ENCODE results near the gene EID1.
"Not testable (repeated sequence)": the region's sequence is repeated elsewhere in the genome, so short reads cannot be mapped to it uniquely, and the experiment has no call there.

The EID1 gene

GRCh38 chr15:48871542-48871941 lies 6.4 kb upstream of the EID1 start:
- DNase-seq = no peak

GRCh38 chr15:48872632-48873031 lies 5.3 kb upstream of the EID1 start:
- no peak for DNase-seq

GRCh38 chr15:48875241-48875960 lies 2.5 kb upstream of the EID1 start:
- DNase-seq = no peak

DNA sequence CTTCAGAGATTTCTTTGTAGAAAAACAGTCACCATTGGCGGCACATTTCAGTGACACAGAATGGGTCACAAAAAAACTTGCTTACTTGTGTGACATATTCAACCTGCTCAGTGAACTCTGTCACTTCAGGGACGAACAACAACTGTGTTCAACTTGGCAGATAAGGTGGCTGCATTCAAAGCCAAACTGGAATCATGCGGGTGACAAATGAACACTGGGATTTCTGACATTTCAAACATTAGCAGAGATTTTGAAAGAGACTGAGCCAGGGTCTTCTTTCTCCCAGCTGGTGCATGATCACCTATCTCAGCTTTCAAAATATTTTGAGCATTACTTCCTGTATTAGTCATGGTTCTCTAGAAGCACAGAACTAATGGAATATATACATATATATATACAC lies 1.9 kb upstream of the EID1 start:
- no peak for DNase-seq

- DNase-seq = no peak
Observed at GRCh38 chr15:48880070-48880634, 2.2 kb downstream of the EID1 start.

DNA sequence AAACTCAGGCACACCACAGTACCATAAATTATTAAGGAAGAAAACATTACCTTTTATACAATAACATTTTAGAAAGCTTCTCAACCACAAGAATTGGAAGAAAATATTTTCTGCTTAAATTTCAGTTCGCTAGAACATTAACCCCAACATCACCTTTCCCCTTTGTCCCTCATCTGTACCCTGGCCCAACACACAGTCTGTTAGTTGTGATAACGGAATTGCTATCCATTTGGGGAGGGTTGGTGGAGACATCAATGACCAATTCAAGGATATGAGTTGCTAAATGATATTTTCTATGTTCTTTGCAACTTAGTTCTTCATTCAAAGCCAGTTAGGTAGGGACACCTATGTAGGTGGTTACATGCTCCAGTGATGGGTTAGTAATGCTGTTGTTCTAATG lies 5.8 kb downstream of the EID1 start:
- no peak for DNase-seq

DNA sequence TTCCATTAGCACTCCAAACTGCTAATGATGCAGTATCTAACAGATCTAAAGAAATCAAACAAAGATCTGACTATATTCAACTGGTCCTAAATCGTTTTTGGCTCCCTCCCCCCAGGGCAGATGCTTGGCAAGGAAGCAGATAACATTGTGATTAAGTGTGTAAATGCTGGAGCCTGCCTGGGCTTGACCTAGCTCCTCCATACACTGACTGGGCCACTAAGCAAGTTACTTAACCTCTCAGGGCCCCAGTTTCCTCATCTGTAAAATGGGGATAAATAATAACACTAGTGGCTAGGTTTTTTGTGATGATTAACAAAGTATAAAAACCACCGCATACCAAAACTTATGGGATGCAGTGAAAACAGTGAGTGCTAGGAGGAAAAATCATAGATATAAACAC lies 9.2 kb downstream of the EID1 start:
- DNase-seq = no peak

GRCh38 chr15:48888191-48888590 lies 10.3 kb downstream of the EID1 start:
- no peak for DNase-seq

DNA sequence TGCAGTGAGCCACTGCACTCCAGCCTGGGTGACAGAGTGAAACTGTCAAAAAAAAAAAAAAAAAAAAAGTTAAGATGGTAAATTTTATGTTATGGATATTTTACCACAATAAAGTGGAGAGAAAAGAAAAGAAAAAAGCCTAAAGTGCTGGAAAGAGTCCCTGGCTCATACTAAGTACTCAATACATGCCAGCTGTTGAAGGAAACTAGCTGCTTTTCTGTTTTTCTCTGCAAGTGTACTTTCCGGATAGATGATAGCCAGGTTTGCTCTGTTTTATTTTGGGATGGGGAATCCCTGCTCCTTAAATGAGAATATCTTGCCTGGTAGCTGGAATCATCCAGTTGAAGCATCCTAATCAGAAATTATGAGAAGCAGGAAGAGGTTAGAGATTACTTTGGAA lies 10.9 kb downstream of the EID1 start:
- no peak for DNase-seq

GRCh38 chr15:48889925-48890324 lies 12.0 kb downstream of the EID1 start:
- no peak for DNase-seq

DNA sequence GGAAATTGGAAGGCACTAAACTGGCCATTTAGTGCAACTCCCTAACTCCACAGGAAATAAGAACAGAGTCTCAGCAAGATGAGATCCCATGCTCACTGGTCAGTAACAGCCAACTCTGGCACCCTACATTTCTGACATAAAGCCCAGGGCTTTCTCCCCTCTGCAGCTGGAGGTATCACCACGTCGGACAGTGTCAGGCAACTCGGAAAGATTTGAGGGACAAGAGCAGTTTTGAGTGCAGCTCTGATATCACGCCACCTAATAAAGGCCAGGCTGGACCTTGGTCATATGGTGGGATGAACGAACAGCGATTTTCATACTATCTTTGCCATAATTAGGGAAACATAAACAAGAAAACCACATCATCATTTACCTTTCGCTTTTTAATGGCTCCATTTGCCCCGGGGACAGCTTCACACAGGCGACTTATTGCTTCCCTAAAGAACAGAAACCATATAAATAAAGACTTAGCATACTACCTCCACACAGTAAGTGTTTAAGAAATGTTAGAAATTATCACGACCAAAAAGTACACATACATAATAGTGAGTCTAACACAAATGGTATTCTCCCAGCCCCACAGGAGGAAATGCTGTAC lies 12.5 kb downstream of the EID1 start:
- no peak for DNase-seq

DNA sequence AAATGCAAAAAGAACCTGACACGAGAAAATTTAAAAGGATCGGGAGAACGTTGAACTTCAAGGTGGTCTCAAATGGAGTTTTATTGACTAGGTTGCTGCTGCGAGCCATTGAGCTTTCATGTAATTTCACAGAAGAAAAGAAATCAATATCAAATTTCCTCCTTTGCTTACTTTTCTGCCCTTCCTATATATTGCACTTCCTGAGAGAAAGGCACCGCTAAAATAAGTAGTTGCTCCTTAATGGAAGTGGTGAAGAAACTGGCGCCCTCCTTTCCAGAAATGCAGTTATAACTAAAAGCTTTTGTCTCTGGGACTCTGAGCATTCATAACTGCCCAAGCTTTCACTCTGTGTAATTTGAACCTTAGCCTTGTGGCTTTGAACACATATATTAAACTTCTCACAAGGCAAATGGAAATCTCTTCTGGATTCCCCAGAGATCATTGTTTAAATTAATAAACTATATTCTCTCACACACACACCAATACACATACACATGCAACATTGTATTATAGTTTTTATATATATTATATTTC lies 13.4 kb downstream of the EID1 start:
- no peak for DNase-seq

DNA sequence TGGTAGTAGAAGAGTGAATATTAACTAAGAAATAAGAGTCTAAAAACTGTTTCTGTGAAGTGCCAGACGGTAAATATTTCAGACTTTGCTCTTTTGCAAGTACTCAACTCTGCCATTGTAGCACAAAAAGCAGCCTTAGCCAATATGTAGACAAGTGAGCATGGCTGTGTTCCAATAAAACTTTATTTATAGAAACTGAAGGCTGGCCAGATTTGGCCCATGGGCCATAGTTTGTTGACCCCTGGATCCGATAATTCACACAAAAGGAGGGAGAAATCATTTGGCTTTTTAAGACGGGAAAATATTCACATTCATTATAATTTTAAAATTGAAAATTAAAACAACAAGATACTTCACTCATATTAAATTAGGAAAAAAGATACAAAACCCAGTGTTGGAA lies 15.4 kb downstream of the EID1 start:
- DNase-seq = no peak

DNA sequence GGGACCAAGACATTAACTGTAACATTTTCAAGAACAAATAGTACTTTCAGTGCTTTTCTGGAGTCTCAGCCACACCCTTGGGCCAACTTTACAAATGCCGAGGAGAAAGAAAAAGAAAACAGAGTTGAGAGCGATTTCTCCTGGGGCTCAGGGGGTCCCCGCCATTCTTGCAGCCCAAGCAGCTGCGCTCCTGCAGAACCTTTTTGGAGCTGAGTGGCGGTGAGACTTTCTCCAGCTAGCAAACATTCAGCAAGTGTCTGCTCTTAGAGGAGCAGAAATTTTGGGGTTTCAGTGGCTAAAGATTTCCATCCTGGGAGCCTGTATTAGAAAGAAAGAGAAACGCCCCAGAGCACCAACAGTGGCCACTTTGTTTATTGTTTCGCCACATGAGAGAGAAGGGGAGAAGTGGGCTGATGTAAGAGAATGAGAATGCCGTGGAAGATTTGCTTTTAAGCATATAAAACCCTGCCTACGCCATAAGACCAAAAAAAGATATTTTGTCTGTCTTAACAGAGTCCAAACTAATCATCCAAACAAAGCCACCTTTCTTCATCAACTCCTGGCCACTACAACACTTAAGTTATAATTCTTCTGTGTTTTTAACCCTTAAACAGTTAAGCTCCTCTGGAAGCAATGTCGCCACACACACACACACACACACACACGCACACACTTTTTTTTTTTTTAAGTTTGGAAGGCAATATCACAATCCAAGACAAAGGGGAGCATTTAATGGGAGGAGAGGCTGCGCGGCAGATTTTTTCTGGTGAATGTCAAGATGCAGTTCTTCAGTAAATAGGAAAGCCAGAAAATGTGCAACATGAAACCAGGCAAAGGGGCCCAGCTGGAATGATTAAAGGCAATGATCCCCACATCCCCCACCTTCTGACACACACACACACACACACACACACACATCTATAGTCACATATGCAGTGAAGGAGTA lies 19.2 kb downstream of the EID1 start:
- DNase-seq = peak; percentile 4

- no peak for DNase-seq
Observed at GRCh38 chr15:48898032-48898431, 20.1 kb downstream of the EID1 start.

DNA sequence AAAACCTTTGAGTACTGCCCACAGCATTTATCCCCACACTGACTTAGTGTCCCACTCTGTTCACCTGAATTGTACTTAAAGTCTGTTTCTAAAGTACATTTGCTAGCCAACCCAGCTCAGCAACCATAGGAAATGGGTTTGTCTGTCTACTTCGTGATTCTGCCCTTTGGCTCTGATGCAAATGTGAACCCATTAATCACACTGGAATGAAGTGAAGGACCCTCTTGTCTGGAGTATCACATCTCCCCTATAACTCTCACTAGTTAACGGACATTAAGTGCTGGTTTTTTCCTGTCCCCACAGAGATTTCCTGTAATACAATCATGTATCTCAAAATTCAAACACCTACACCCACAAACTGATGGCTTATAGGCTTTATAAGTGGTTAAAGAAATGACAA lies 20.5 kb downstream of the EID1 start:
- no peak for DNase-seq

GRCh38 chr15:48899793-48900192 lies 21.9 kb downstream of the EID1 start:
- no peak for DNase-seq

DNA sequence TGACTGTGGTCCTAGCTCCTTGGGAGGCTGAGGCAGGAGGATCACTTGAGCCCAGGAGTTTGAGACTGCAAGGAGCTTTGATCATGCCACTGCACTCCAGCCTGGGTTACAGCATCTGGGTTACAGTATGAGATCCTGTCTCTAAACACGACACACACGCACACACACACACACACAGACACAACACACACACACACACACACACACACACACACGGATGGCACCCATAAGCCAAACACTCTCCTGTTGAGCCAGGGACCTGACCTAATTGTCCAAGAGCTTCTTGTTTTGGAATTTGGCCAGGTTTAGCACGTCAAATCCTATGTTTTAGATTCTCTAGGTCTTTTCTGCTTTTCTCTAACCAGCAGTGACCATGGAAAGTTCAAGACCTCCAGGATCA lies 26.8 kb downstream of the EID1 start:
- no peak for DNase-seq

GRCh38 chr15:48905216-48905615 lies 27.3 kb downstream of the EID1 start:
- DNase-seq = no peak

- no peak for DNase-seq
Observed at GRCh38 chr15:48905847-48906246, 27.9 kb downstream of the EID1 start.

DNA sequence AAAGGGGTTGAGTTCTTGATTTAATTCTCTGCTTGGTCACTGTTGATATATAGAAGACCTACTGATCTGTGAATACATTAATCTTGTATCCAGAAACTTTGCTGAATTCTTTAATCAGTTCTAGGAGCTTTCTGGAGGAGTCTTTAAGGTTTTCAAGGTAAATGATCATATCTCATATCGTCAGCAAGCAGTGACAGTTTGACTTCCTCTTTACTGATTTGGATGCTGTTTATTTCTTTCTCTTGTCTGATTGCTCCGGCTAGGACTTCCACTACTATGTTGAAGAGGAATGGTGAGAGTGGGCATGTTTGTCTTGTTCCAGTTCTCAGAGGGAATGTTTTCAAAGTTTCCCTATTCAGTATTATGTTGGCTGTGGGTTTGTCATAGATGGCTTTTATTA lies 31.4 kb downstream of the EID1 start:
- not testable (repeated sequence) for DNase-seq

DNA sequence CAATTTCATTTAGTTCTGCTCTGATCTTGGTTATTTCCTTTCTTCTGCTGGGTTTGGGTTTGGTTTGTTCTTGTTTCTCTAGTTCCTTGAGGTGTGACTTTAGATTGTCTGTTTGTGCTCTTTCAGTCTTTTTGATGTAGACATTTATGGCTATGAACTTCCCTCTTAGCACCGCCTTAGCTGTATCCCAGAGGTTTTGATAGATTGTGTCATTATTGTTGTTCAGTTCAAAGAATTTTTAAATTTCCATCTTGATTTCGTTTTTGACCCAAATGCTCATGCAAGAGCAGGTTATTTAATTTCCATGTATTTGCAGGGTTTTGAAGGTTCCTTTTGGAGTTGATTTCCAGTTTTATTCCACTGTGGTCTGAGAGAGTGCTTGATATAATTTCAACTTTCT lies 32.6 kb downstream of the EID1 start:
- DNase-seq = not testable (repeated sequence)

GRCh38 chr15:48913141-48913540 lies 35.2 kb downstream of the EID1 start:
- no peak for DNase-seq
